Caco-2 (cell line): Measurements from ENCODE around the gene MARCHF10. TPM values are rescaled to one million over a fixed set of nuclear protein-coding genes. Genes with fewer than 3 reads are reported as not detected.
"Not testable (repeated sequence)": the region's sequence is repeated elsewhere in the genome, so short reads cannot be mapped to it uniquely, and the experiment has no call there.

Source experiments
- BruUV-seq: library from RNA; stranded (reverse); fragments of 400-500 nt; replicated peaks from 2 replicates; lab custom pipeline; 2021; lab: Mats Ljungman, UMichigan
- CTCF ChIA-PET: fragments of 300-600 bp; sonication (Branson Sonifier 250); formaldehyde crosslinking; loops from one replicate; lab custom pipeline; 2022; ENCODE audit warnings: antibody characterized with exemption; lab: Charles Lee
- POLR2A ChIA-PET: fragments of 300-600 bp; sonication (Branson Sonifier 250); formaldehyde crosslinking; loops from one replicate; lab custom pipeline; 2022; ENCODE audit warnings: antibody characterized with exemption; lab: Charles Lee
- DNase-seq, 2 experiments: peaks; one replicate each; pipeline versions ENCODE4 v3.0.0 to v3.0.0-alpha.2; 2020 to 2022
- H3K27me3 ChIP-seq: replicated peaks from 2 replicates; pipeline ENCODE4 v1.6.0; 2011; ENCODE audit warnings: low read length; ENCODE audit not compliant: control insufficient read depth, insufficient read depth
- H3K36me3 ChIP-seq: 2 replicates; pipeline ENCODE4 v1.5.1; 2011; ENCODE audit warnings: low read length; ENCODE audit not compliant: control insufficient read depth, insufficient read depth
- H3K4me1 ChIP-seq: fragments of 250-450 bp; sonication (Bioruptor Pico); 2 replicates; pipeline ENCODE4 v1.5.1; 2020; ENCODE audit warnings: mild to moderate bottlenecking
- H3K4me3 ChIP-seq: 2 replicates; pipeline ENCODE4 v1.5.1; 2011; ENCODE audit warnings: low read depth, mild to moderate bottlenecking, control low read depth, low read length
- H3K9me3 ChIP-seq: fragments of 250-450 bp; sonication (Bioruptor Pico); 2 replicates; pipeline ENCODE4 v1.5.1; 2020; ENCODE audit warnings: mild to moderate bottlenecking, moderate library complexity
- H3K27ac Mint-ChIP-seq: one replicate; pipeline ENCODE4 v1.8.0; 2022; ENCODE audit warnings: mixed read lengths; ENCODE audit not compliant: unreplicated experiment
- H3K27me3 Mint-ChIP-seq: one replicate; pipeline ENCODE4 v1.8.0; 2022; ENCODE audit warnings: mixed read lengths; ENCODE audit not compliant: insufficient read depth, unreplicated experiment
- H3K36me3 Mint-ChIP-seq: one replicate; pipeline ENCODE4 v1.8.0; 2022; ENCODE audit warnings: mild to moderate bottlenecking, mixed read lengths; ENCODE audit not compliant: insufficient read depth, unreplicated experiment
- H3K4me1 Mint-ChIP-seq: one replicate; pipeline ENCODE4 v1.8.0; 2022; ENCODE audit warnings: low read depth, mixed read lengths; ENCODE audit not compliant: unreplicated experiment
- H3K4me3 Mint-ChIP-seq: one replicate; pipeline ENCODE4 v1.8.0; 2022; ENCODE audit warnings: mild to moderate bottlenecking, moderate library complexity, mixed read lengths; ENCODE audit not compliant: unreplicated experiment
- H3K9me3 Mint-ChIP-seq: one replicate; pipeline ENCODE4 v1.8.0; 2022; ENCODE audit warnings: mixed read lengths; ENCODE audit not compliant: unreplicated experiment
- CTCF ChIP-seq, 2 experiments: fragments of 200-600 bp in 1 of 2; IDR thresholded peaks; 1 replicate in 1 of 2; 2 replicates in 1 of 2; pipeline versions ENCODE4 v1.5.1 to v1.8.0; 2011 to 2022; ENCODE audit warnings: antibody characterized with exemption in 1 of 2, control low read depth in 1 of 2, inconsistent platforms in 1 of 2, low read depth in 1 of 2, low read length in 1 of 2, mild to moderate bottlenecking in 1 of 2, moderate library complexity in 1 of 2; ENCODE audit not compliant: insufficient read depth in 1 of 2, severe bottlenecking in 1 of 2, unreplicated experiment in 1 of 2
- intact Hi-C: fragments of 100-400 bp; cut with micrococcal nuclease; formaldehyde crosslinking; loops from one replicate; pipeline ENCODE4 v1.10.0; 2022; ENCODE audit not compliant: unreplicated experiment
- total RNA-seq: library from RNA; stranded (reverse); gene quantifications from 2 replicates; pipeline ENCODE4 v1.2.3, GENCODE V29; 2022

MARCHF10 gene
- total RNA-seq, 1 experiment from 2014 or later = not detected

DNA sequence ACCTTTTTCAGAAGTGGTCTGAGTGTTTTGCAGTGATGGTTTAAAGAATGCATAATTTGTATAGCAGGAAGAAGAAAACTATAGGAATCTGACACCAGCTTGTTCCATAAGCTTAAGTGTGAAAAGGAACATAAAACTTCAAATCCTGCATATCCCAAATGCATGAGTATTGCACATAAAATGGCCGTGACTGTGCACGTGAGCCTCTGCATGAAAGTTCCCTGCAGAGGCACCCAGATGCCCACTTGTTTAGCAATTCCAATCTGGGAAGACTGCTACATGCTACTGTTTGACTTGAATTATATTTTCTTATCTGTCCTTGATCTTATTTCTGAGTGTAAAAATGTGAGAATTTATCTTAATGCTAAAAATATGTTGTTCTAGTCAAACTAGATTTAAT lies 21.5 kb downstream of the MARCHF10 start:
- Mint-ChIP-seq H3K27me3 (peaks cover 9% of the 10 kb centered on the region), H3K36me3 (no peaks in the 10 kb centered on the region), H3K27ac (no peak overlapping the region), H3K9me3 (peaks cover 15% of the 10 kb centered on the region), H3K4me3 (no peak overlapping the region), H3K4me1 (no peaks in the 10 kb centered on the region)
- CTCF ChIA-PET = no interaction called here
- Histone ChIP-seq H3K4me3 (no peak overlapping the region), H3K9me3 (no peaks in the 10 kb centered on the region), H3K4me1 (no peaks in the 10 kb centered on the region), H3K27me3 (no peaks in the 10 kb centered on the region), H3K36me3 (no peaks in the 10 kb centered on the region)
- TF ChIP-seq CTCF (IDR thresholded peaks at IDR 0.05; ENCODE audit: insufficient read depth in 1 of 2, low read depth in 1 of 2, low read length in 1 of 2, severe bottlenecking in 1 of 2, unreplicated experiment in 1 of 2) = no peak
- no peak for DNase-seq
- no TSS peak for BruUV-seq
- intact Hi-C loops = no loop called here
- POLR2A ChIA-PET = no interaction called here

DNA sequence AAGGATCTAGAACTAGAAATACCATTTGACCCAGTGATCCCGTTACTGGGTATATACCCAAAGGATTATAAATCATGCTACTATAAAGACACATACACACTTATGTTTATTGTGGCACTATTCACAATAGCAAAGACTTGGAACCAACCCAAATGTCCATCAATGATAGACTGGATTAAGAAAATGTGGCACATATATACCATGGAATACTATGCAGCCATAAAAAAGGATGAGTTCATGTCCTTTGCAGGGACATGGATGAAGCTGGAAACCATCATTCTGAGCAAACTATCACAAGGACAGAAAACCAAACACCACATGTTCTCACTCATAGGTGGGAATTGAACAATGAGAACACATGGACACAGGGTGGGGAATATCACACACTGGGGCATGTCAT lies 22.1 kb downstream of the MARCHF10 start:
- H3K27me3 ChIP-seq, H3K9me3 ChIP-seq, H3K4me1 ChIP-seq, H3K4me1 Mint-ChIP-seq, DNase-seq, H3K36me3 Mint-ChIP-seq, H3K4me3 ChIP-seq, POLR2A ChIA-PET, H3K4me3 Mint-ChIP-seq, BruUV-seq, H3K27me3 Mint-ChIP-seq, CTCF ChIA-PET, intact Hi-C loops, H3K27ac Mint-ChIP-seq, H3K36me3 ChIP-seq: not testable (repeated sequence)
- peaks cover 15% of the 10 kb centered on the region for H3K9me3 Mint-ChIP-seq

- Histone ChIP-seq H3K4me3 (no peak overlapping the region), H3K36me3 (no peaks in the 10 kb centered on the region), H3K4me1 (0 out of 2 replicates have a peak, but pooled peaks cover 5% of the 10 kb centered on the region), H3K9me3 (no peaks in the 10 kb centered on the region), H3K27me3 (no peaks in the 10 kb centered on the region)
- Mint-ChIP-seq H3K27ac (no peak overlapping the region), H3K9me3 (peaks cover 15% of the 10 kb centered on the region), H3K4me3 (no peak overlapping the region), H3K27me3 (peaks cover 6% of the 10 kb centered on the region), H3K36me3 (no peaks in the 10 kb centered on the region), H3K4me1 (peaks cover 12% of the 10 kb centered on the region)
- no TSS peak for BruUV-seq
- no peak for DNase-seq
- POLR2A ChIA-PET = no interaction called here
- CTCF ChIA-PET = no interaction called here
- intact Hi-C loops = no loop called here
- no peak for TF ChIP-seq CTCF (IDR thresholded peaks at IDR 0.05; ENCODE audit: insufficient read depth in 1 of 2, low read depth in 1 of 2, low read length in 1 of 2, severe bottlenecking in 1 of 2, unreplicated experiment in 1 of 2)
Observed at GRCh38 chr17:62782730-62783270, 25.3 kb downstream of the MARCHF10 start.
